ENCODE results near the gene NMT2. TPM values are rescaled to one million over a fixed set of nuclear protein-coding genes. Genes with fewer than 3 reads are reported as not detected.

NMT2 gene
- polyA plus RNA-seq, 2 of the 4 experiments (the other 2 are of a cell fraction), result 14.7 to 19.6 TPM

- POLR2A ChIA-PET, result interaction anchor here (0.6 to 1.3 kb wide), 12 partner anchors 8 to 1785 kb away, joined by 3 to 9 read pairs (median 4); partner anchors contain the start of genes MEIG1 and RPP38
- no peaks in the 10 kb centered on the region for H3K9me3 ChIP-seq
- CTCF ChIA-PET, result interaction anchor here (0.9 to 1.4 kb wide), 4 partner anchors 10 to 54 kb away, joined by 3 to 5 read pairs (median 4); no protein-coding TSS in a partner anchor
- 43% methylated on average over 11 of the region's 44 CpGs for WGBS (ENCODE audit: missing lambda C conversion rate)
- peaks cover 17% of the 10 kb centered on the region for H3K4me1 ChIP-seq
- ATAC-seq (peak; percentile 77 to 83), FAIRE-seq (no peak), DNase-seq (ENCODE audit: low read depth in 1 of 2, low spot score in 1 of 2) (peak; percentile 82 to 95)
- H3K4me3 ChIP-seq, result peak overlapping the region; percentile 22; the same call in 2 of the 3 replicates
- H3K27ac ChIP-seq, result peak overlapping the region; percentile 59 to 73
- no peak; the same call in 2 of the 3 replicates for TF ChIP-seq SMC3 (IDR thresholded peaks at IDR 0.05)
- TF ChIP-seq RFX5 (IDR thresholded peaks at IDR 0.05), result no peak
- no peak for TF ChIP-seq CEBPB (IDR thresholded peaks at IDR 0.05)
- no peak for TF ChIP-seq RARB (CRISPR knock-in tag; IDR thresholded peaks at IDR 0.05)
- TF ChIP-seq MAZ (IDR thresholded peaks at IDR 0.05; ENCODE audit: borderline replicate concordance, low read depth, low read length), result no peak
- peak; percentile 89 for TF ChIP-seq POLR2A (IDR thresholded peaks at IDR 0.05; ENCODE audit: low read length)
- TF ChIP-seq GATA3 (IDR thresholded peaks at IDR 0.05; ENCODE audit: borderline replicate concordance), result no peak
- TF ChIP-seq ZFP36 (IDR thresholded peaks at IDR 0.05; ENCODE audit: borderline replicate concordance, partially characterized antibody), result no peak
- peak overlapping the region; percentile 81 for H3K4me2 ChIP-seq
Observed at GRCh38 chr10:15168786-15169554, 477 bp upstream of the NMT2 start.

- Histone ChIP-seq H3K4me1 (peaks cover 21% of the 10 kb centered on the region), H3K27ac (peak overlapping the region; percentile 80 to 95), H3K4me2 (peak overlapping the region; percentile 89), H3K9me3 (no peaks in the 10 kb centered on the region), H3K4me3 (peak overlapping the region; percentile 90)
- peak; percentile 81 to 86 for ATAC-seq
- ChIA-PET CTCF (interaction anchor here (0.5 to 1.6 kb wide), 16 partner anchors 9 to 1619 kb away, joined by 3 to 7 read pairs (median 4); partner anchors contain the start of gene FAM171A1), POLR2A (interaction anchor here (0.6 to 1.0 kb wide), 4 partner anchors 13 to 289 kb away, joined by 3 to 6 read pairs (median 4); partner anchors contain the start of gene MEIG1)
- FAIRE-seq, result no peak
- 3% methylated on average over 35 of the region's 54 CpGs for WGBS (ENCODE audit: missing lambda C conversion rate)
- TF ChIP-seq TFCP2L1 (CRISPR knock-in tag; IDR thresholded peaks at IDR 0.05) (no peak), CEBPB (IDR thresholded peaks at IDR 0.05) (no peak), REST (IDR thresholded peaks at IDR 0.05) (no peak), POLR2A (IDR thresholded peaks at IDR 0.05; ENCODE audit: low read length) (no peak), HEYL (CRISPR knock-in tag; IDR thresholded peaks at IDR 0.05) (no peak), ZFP36 (IDR thresholded peaks at IDR 0.05; ENCODE audit: borderline replicate concordance, partially characterized antibody) (no peak), CTCF (IDR thresholded peaks at IDR 0.05) (no peak), PHF8 (IDR thresholded peaks at IDR 0.05; ENCODE audit: borderline replicate concordance, low read depth) (0 out of 2 replicates have a peak, but pooled peaks have one; percentile 5), USF2 (IDR thresholded peaks at IDR 0.05) (no peak), RNF2 (IDR thresholded peaks at IDR 0.05; ENCODE audit: borderline replicate concordance, low read depth) (0 out of 2 replicates have a peak, but pooled peaks have one; percentile 25), HOXA7 (CRISPR knock-in tag; IDR thresholded peaks at IDR 0.05) (no peak), NPAS2 (CRISPR knock-in tag; IDR thresholded peaks at IDR 0.05; ENCODE audit: borderline replicate concordance) (no peak), HES2 (IDR thresholded peaks at IDR 0.05) (no peak), BHLHE40 (IDR thresholded peaks at IDR 0.05; ENCODE audit: low read depth, low read length) (no peak), KDM1A (IDR thresholded peaks at IDR 0.05; ENCODE audit: low read depth) (no peak), ZC3H11A (IDR thresholded peaks at IDR 0.05) (no peak)
- DNase-seq (ENCODE audit: low read depth in 1 of 2, low spot score in 1 of 2), result peak; percentile 48 to 76
Observed at GRCh38 chr10:15167411-15168290, 842 bp downstream of the NMT2 start.
